SK-N-DZ (cell line): ENCODE data around the gene CHAT.

Experiments
- DNase-seq: peaks from one replicate; pipeline ENCODE4 v3.0.0-alpha.2; 2015; ENCODE audit warnings: low spot score

The CHAT gene

DNA sequence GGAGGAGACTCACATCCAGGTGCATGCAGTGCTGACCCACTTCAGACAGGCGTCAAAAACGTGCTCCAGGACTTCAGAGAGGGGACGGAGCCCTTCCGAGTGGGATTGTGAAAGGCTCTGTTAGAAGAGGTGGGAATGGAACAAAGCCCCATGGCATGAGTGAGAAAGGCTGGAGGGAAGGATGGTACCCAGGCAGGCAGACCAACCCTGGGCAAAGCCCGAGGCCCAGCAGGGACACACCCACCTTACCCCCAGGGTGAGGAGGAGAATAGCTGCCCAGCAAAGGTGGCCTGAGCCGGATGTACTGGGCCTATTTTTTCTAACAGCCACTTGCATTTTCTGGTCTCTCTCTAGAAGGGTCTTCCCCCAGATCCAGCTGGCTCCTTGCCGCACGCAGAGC lies 14.8 kb downstream of the CHAT start:
- DNase-seq: no peak

DNA sequence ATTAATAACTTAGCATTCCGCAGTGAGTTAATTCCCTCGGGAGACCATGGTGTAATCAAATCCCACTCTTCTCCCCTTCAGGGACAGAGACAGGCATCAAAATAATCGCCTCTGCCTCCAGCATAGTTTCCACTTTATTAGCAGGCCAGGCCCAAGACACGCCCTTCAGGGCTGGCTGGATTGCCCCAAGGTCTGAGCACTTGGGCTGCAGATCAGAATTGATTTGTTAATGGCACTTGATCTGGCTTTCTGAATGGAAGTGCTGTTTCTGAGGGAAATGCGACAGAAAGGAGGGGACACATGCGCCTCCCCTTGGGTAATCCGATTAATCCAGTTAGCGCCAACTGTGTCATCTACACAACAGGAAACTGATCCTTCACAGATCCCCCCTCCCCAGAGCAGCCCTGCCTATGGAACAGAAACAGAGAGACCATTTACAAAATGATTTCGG lies 15.6 kb downstream of the CHAT start:
- DNase-seq: peak; percentile 91

DNA sequence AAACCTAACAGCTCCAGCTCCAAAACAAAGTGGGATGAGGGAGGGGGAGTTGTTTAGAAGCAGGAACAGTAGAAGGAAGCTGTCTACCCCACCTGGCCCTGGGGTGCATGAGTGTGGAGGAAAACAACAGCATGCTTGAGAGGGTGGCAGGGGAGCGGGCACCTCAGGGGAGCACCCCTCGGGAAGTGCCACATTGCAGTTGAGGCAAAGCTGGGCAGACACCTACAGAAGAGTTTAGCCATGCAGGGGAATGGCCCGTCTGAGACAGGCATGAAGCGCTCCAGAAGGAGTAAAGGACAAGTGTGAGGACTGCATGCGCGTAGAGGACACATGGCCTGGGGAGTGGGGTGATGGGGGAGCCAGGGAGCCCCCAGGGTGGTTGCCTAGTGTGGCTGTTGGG lies 18.1 kb downstream of the CHAT start:
- DNase-seq: no peak

DNA sequence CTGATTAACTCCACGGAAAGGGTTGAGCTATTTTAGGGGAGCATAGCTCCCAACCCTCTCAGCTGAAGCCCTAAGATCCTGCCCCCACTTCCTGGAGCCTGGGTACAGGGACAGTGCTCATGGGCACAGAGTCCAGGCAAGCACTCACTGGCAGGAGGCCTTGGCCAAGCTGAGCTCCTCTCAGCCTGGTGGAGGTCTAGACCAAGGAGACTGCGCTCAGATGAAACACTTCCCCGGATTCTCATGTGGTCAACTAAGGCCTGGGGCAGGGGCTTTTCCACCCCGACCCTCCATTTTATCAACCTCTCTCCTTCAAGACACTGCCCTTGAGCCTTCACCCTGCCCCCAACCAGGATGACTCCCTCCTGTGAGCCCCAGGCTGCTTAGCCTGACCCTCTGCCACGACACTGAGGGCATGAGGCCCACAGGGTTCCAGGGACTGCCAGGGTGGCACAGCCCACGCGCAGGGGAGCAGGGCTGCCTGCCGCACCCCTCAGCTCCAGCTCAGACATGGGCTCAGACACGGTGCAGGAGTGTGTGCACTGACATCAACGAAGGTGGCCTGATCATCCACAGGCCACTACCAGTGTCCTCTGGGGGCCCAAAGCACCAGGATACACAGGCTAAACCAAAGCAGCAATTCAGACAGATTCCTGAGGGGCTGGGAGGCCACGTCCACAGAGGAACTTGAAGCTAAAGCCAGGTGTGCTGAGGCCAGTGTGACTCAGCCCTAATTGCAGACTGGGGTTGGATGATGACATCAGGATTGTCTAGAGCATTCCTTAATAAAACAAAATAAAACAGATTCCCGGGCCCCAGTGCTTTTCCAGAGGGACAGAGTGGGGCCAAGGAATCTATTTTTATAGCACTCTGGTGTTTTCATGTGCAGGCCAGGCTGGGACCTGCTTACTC lies 18.8 kb downstream of the CHAT start:
- peak; percentile 49 for DNase-seq

DNA sequence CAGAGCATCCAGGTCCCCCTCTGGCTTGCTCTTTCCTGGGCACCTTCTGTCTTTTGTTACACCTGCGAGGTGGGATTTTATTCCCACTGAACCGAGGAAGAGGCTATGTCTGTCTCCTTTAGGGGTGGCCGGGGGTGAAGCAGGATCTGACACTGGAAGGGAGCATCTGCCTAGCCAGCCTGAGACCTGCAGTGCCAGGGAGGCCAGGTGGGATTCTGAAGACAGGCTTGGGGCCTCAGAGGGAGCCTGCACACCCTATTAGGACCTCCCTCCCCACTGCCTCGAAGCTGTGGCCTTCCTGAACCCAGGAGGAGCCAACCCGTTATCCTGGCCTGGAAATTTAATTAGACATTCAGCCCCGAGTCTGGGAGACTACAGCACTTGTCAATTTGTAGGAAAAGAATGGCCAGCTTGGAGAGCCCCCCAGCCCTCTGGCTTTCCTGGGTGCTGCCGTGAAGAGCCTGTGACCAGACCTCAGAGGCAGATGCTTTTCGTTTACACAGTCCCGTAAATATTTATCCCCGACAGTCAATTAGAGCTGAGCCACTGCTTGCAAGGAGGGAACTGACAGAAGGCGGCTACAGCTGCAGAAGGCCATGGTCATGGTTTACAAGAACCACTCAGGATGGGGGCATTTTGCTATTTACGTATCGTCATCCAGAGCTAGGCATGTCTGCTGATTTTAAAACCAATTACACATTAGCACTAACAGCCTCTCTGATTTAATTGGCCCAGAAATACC lies 19.7 kb downstream of the CHAT start:
- peak; percentile 97 for DNase-seq

DNA sequence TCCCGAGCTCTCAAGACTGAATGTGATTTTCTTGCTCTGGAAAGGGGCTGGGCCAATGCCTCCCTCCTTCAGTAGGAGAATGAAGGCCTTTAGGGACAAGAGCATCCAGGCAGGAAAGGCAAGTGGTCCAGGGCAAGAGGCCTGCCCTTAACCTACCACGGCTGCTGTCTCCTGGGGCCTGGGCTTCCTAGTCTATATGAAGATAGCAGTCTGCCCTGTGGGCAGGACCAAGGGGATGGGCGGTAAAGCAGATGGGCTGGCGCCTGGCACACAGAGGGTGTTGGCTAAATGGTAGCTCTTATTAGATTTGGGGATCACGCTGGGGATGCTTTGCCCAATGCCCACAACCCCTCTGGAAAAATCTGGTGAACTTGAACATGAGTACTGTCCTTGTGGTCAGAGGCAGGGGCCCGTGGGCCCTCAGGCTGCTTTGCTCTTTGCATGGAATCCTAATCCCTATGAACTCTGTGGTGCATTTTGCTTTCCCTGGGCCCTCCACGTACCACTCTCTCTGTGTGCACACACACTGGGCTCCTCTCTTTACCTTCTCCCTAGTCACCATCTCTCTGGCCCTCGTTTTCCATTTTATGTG lies 20.3 kb downstream of the CHAT start:
- DNase-seq: no peak

DNA sequence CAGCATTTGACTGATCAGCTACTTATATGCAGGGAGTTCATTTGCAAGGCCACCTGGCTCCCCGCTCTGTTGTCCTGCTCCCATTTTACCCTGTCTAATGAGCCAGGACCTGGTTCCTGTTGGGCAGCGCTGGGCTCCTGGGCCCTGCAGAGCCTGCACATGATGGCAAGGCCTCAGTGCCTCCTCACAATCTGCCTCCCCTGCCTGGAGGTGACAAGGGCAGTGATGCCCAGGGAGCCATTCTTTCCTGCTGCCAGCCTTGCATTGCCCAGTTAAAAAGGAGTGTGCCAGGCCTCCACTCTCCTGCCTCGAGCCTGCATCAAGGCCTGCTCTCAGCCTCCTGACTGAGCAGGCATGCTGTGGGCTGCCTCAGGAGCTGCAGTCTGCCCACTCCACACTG lies 28.5 kb downstream of the CHAT start:
- DNase-seq: no peak

DNA sequence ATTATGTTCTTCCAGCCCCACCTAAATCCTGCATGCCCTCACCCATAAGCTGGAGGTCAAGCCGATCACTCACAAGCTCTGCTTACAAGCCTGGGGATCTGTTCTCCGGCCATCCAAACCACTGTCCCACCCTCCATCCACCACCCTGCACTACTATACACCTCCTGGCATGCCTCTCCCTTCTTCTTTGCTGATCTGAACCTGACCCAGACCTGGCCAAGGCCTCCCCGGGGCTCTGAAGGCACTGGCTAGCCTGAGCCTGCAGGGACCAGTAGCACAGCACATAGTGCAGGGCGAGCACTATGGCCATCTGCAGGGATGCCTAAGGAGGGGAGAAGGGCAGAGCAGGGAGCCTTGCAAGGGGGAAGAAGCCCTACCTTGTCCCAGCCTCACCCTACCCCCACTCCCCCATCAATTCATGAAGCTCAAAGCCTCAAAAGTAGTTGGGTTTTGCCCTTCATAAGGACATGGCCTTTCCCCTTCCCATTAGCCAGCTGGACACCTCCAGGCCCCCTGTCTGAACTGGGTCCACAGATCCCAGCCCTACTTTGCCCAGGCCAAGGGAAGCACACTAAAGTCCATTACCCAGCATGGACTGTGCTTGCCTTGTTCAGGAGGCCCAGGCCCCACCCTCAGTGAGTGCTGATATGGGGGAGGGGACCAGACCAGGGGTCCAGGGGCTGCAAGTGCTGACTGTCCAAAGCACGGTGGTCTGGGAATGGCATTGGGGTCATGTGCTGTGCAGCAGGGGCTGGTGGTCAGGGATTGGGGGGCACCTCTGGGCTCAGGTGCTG lies 29.6 kb downstream of the CHAT start:
- no peak for DNase-seq

DNA sequence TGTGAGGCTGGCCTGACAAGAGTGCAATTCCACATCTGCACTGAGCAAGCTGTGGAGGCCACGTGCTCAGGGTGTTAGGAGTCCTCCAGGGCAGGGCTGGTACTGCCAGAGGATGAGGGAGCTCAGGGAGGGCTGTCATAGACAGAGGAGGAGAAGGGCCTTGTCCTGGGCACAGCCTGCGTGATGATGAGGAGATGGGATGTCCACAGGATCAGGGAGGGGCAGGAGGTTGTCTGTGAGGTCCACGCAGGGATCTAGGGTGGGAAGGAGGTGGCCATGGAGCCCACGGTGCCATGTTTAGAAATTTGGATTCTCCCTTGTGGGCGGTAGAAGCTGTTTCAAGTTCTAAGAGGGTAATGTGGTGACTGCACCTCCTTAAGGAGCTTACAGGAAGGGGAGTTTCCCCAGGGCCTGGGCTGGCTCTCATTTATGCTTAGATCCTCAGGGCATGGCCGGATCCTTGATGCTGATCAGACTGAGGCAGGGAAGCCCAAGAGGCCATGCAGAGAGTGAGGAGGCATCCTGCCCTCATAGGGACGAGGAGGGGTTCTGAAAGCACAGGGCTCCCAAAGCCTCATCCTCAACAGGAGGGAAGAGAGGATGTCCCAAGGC lies 30.3 kb downstream of the CHAT start:
- no peak for DNase-seq

DNA sequence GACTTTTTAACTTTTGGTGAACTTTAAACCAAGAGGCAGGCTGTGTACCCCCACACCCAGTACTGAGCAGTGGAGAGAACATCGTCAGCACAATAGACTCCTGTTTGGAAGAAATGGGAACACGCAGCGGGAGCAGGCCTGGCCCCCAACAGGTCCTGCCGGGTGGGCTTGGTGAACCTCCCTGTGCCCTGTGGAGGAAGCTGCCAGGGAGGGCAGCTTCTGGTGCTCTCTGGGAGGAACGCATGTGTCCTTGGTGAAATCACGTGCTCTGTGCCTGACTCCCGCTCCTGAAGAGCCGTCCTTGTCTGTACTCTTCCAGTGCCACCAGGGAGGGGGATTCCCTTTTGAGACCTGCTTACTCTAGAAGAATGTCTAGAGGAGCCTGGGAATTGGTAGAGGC lies 31.6 kb downstream of the CHAT start:
- no peak for DNase-seq

DNA sequence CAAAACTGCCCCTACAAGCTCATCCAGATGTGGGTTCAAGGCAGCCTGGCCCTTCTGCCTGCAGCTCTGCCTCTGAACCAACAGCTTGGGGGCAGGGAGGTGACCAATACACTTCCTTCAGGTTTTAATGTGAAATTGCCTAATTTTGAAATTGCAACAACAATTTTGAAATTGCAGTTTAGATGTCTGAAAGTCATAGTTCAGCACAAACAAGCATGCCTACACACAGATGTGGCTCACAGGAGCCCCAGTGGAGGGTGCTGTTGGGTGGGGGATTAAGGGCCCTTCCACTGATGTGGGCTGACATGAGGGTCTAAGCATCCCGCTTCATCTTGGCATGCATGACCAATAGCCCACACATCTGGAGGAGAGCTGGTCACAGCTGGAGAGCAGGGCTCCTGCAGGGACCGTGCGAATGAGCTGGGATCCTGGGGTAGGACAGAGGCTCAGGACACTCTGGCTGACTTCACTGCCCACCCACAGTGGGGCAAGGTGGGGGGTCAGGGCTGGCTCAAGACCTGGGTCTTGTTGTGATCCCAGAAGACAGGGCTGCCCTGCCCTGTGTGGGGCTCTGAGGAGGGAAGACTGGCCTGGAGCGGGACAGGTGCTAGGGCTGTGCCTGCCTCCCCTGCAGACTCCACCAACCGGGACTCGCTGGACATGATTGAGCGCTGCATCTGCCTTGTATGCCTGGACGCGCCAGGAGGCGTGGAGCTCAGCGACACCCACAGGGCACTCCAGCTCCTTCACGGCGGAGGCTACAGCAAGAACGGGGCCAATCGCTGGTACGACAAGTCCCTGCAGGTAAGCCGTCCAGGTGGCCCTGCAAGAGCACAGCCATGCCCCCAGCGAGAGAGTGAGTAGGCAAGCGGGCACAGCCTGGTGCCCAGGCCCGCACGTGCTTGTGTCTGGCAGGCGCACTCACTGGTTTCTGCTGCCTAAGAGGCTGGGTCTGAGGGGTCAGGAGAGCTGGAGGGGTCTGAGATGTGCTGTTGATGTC lies 32.3 kb downstream of the CHAT start:
- DNase-seq: no peak

DNA sequence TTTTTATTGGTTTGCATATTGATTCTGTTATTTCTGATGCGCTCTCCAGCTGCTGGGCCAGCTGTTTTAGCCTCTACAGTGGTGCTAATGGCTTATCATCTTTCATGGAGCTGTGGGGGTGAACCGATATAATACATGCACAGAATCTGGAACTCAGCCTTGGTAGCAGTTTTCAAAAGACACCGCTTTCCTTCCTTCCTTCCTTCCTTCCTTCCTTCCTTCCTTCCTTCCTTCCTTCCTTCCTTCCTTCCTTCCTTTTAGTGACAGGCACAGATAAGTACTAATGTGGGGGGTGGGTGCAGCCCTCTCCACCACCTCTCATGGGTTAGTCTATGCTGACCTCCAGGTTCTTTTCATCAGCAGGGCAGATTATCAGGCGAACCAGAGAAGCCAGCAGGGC lies 33.7 kb downstream of the CHAT start:
- no peak for DNase-seq

DNA sequence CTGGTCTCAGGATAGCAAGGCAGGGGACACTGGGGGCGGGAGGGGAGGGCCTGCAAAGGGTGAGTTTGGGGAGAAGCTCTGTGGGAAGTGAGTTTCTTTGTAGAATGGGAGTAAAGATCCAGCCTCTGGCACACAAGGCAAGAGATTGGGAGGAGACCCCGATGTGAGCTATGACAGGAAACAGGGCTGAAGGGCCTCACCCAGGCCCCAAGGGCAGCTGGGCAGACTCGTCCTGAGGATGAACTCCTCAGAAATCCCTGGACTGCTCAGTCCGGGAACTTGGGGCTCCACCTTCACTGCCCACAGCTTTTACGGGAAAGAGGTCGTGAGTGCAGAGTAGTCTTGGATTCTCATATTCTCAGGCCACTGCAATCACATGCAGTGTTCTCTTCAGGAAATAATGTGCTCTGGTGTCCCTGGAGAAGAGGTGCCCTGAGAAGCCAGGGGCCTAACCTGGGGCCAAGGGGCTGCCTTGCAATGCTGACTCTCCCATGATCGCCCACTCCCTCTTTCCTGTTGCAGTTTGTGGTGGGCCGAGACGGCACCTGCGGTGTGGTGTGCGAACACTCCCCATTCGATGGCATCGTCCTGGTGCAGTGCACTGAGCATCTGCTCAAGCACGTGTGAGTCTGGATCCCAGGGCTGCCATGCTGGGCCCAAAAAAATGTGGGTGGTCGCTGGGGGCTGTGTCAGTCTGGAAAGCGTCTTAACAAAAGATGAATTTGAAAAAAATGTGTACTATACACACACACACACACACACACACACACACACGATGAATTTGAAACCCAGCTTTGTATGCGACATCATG lies 34.4 kb downstream of the CHAT start:
- DNase-seq: no peak

DNA sequence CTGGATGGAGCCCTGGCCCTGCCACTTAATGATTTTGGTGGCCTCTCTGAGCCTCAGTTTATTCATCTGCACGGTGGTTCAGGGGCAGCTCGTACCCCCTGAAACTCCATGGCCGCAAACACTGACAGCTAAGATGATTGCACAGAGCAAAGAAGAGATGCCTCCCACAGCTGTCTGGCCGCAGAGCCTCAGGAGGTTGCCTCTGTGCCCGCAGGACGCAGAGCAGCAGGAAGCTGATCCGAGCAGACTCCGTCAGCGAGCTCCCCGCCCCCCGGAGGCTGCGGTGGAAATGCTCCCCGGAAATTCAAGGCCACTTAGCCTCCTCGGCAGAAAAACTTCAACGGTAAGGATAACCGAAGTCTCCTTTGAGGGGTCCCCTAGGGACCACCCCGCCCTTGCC lies 35.5 kb downstream of the CHAT start:
- DNase-seq: no peak

DNA sequence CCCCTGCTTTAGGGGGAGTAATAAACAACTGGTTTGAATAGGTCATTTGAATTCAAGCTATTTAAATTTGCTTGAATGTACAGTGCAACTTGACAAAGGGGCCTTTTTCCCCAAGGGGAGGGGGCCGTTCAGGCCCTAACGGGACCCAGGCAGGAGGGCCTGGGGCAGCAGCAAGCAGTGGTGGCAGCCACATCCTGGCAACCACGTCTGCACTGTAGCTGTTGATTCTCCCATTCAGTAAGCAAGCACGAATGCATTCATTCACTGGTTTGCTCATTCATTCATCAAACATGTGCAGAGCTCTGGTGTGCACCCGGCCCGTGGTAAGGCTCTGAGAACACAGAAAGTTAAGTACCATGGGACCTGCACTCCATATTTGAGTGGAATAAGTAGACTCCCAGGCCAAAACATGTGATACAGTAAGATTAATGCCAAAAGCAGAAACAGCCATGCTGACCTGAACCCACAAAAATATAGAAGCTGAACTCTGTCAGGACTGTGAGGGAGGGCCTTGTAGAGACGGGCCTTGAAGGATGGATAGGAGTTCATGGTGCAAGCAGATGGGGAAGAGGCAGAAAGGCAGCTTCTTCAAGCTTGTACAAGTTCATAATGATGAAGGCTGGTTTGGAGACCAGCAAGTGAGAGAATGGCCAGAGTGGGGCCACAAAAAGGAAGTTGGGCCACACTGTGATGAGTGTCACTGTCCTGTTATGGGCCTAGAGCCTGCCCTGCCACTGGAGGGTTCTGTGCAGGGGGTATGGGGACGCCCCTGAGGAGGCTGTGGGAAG lies 36.3 kb downstream of the CHAT start:
- no peak for DNase-seq

DNA sequence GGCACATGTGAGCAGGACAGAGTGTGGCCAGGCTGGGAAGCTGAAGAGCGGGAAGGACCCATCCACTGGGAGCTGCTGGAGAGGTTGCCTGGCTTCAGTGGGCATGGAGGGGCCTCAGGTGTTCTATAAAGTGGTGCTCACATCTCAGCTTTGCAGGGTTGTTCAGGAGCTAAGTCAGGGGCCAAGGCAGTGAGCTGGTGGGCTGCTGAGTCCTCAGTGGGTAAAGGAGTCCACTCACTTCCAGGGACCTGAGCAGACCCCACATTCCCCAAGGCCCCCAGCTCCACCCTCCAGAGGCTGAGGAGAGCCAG lies 36.8 kb downstream of the CHAT start:
- DNase-seq: no peak

DNA sequence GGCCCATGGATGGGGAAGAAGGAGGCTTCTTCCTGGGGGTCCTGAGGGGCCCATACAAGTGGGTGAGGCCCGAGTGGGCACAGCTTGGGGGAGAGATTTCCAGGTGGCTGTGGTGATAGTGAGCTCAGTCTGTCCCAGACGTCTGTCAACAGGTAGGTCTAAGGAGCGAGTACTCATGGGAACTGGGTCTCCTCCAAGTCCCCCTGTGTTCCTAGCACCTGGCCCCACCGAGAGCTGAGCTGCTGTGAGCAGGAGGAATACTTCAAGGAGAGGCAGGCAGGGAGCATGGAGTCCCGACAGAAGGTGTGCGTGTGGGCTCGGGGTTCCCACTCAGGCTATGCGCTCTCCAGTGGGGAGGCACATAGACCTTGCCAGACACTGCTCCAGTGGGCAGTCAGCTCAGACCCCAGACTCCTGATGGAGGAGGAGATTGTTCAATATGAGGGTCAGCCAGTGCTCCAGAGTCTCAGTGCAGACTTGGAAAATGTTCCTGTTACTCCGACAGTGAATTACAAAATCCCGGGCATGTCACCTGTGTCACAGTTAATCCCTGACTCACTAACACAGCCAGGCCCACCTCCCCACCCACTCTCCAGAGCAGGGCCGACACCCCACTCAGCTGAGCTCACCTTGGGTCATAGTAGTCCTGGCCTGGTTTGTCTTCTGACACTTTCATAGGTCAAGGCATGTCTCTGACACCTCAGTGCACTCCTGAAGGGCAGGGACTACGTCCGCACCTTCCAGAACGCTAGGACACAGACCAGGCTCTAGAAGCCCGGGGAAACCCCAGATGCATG lies 37.4 kb downstream of the CHAT start:
- DNase-seq: no peak

DNA sequence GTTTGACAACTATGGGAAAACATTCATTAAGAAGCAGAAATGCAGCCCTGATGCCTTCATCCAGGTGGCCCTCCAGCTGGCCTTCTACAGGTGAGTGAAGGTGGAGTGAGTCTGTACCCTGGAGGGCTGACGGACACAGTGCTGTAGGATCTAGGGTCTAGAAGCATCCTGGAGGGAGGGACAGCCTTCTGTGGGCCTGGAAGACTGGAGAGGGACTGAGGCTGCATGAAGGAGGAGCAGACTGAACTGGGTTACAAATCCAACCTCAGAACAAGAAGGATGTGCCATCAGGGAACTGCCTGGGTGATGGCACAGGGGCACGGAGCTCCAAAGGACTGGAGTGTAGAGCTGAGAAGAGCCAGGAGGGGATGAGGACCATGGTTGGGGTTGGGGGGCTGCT lies 38.1 kb downstream of the CHAT start:
- DNase-seq: no peak
